Right lobe of liver (tissue), 6 donors: Measurements from ENCODE around the gene NEK4. TPM values are rescaled to one million over a fixed set of nuclear protein-coding genes. Genes with fewer than 3 reads are reported as not detected.
"Not testable (repeated sequence)": the region's sequence is repeated elsewhere in the genome, so short reads cannot be mapped to it uniquely, and the experiment has no call there.

Experiments used
- ATAC-seq, 4 donors: fragments of 200-7000 bp; cut with Tn5 transposase; one replicate each; pipeline ENCODE4 v1.9.1; 2020; ENCODE audit warnings: mild to moderate bottlenecking in 4 of 4, moderate library complexity in 4 of 4
- DNase-seq, 3 donors: peaks; one replicate each; pipeline ENCODE4 v3.0.0-alpha.2; 2020
- H3K27ac ChIP-seq, 3 donors: fragments of 200-600 bp; one replicate each; pipeline ENCODE4 v1.8.0; 2022
- H3K27me3 ChIP-seq, 2 donors: fragments of 200-600 bp; one replicate each; pipeline ENCODE4 v1.8.0; 2022
- H3K36me3 ChIP-seq, 4 donors: fragments of 200-600 bp; sonication (generic) in 1 of 4; one replicate each; pipeline versions ENCODE4 v1.5.1 to v1.8.0; 2017 to 2022; ENCODE audit warnings: control low read depth in 1 of 4
- H3K4me1 ChIP-seq, 4 donors: fragments of 200-600 bp; sonication (generic) in 1 of 4; one replicate each; pipeline versions ENCODE4 v1.5.1 to v1.8.0; 2017 to 2022; ENCODE audit warnings: control low read depth in 1 of 4
- H3K4me3 ChIP-seq, 3 donors: fragments of 200-600 bp; one replicate each; pipeline ENCODE4 v1.8.0; 2022
- H3K9me3 ChIP-seq, 4 donors: fragments of 200-600 bp; sonication (generic) in 1 of 4; one replicate each; pipeline versions ENCODE4 v1.5.1 to v1.8.0; 2017 to 2022; ENCODE audit warnings: control low read depth in 1 of 4
- POLR2A ChIP-seq: fragments of 450-650 bp; IDR thresholded peaks from one replicate; pipeline ENCODE4 v1.6.1; 2017; ENCODE audit warnings: antibody characterized with exemption, mild to moderate bottlenecking
- WGBS: methylation state at CpG from one replicate; pipeline ENCODE4 v1.1.6; 2018; ENCODE audit warnings: low coverage, low lambda C conversion rate; ENCODE audit not compliant: insufficient coverage; ENCODE audit errors: missing lambda C conversion rate; 5-methylcytosine and 5-hydroxymethylcytosine counted together
- intact Hi-C, 2 donors: fragments of 100-400 bp; cut with DNase I; formaldehyde crosslinking; loops; one replicate each; pipeline versions ENCODE4 v1.11.2 to v1.14.1; 2022
- total RNA-seq, 6 experiments: library from RNA; depleted of rRNA in 2 of 6; stranded (reverse); fragments of >200 nt in 2 of 6; fragmentation: NEBNext Ultra II Directional in 3 of 6; extraction: Animal tissue kit (Norgen Biotek cat#: 25700) in 3 of 6; gene quantifications; one replicate each; pipeline versions ENCODE4 v1.1.0 to v1.2.4, GENCODE V29; 2016 to 2023
- TF ChIP-seq, protein P1 (sequence below), 4 donors: fragments of 200-600 bp in 3 of 4; fragments of 450-650 bp in 1 of 4; IDR thresholded peaks; one replicate each; pipeline versions ENCODE4 v1.5.1 to v1.8.0; 2016 to 2022; ENCODE audit warnings: antibody characterized with exemption in 4 of 4, mild to moderate bottlenecking in 2 of 4
- donor health status: DM: no; HTN: yes; CAD: no.
- donor health status: DM: no; HTN: no; CAD: no.
- donor health status: DM: no; HTN: no; CAD: no.
- donor health status: DM: no; HTN: yes; CAD: no.
- donor health status: DM: no; HTN: yes; CAD: no.

NEK4 gene
- total RNA-seq, 6 experiments from 2014 or later = 7.3 to 18.9 (median 14.8) TPM

- peaks cover 0 to 44% (median 10%) of the 10 kb centered on the region in 4 donors for H3K36me3 ChIP-seq
- intact Hi-C loops = loop anchor here in 1 of 2 donors (10.0 kb wide), 1 partner anchor 194 kb away; no protein-coding TSS in a partner anchor
- peak; percentile 28 to 47 (median 39) for ATAC-seq
- H3K4me3 ChIP-seq = no peak overlapping the region
- 58% methylated on average over 6 of the region's 6 CpGs for WGBS
- H3K27me3 ChIP-seq = no peaks in the 10 kb centered on the region
- DNase-seq = no peak
- H3K27ac ChIP-seq = peak overlapping the region in 1 of 3 donors; percentile 96
- TF ChIP-seq, protein P1, sequence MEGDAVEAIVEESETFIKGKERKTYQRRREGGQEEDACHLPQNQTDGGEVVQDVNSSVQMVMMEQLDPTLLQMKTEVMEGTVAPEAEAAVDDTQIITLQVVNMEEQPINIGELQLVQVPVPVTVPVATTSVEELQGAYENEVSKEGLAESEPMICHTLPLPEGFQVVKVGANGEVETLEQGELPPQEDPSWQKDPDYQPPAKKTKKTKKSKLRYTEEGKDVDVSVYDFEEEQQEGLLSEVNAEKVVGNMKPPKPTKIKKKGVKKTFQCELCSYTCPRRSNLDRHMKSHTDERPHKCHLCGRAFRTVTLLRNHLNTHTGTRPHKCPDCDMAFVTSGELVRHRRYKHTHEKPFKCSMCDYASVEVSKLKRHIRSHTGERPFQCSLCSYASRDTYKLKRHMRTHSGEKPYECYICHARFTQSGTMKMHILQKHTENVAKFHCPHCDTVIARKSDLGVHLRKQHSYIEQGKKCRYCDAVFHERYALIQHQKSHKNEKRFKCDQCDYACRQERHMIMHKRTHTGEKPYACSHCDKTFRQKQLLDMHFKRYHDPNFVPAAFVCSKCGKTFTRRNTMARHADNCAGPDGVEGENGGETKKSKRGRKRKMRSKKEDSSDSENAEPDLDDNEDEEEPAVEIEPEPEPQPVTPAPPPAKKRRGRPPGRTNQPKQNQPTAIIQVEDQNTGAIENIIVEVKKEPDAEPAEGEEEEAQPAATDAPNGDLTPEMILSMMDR (IDR thresholded peaks at IDR 0.05) = no peak
- no peak for TF ChIP-seq POLR2A
- H3K9me3 ChIP-seq = no peaks in the 10 kb centered on the region
- H3K4me1 ChIP-seq = peaks cover 0 to 57% (median 22%) of the 10 kb centered on the region in 4 donors
Observed at GRCh38 chr3:52678265-52679198, 92.2 kb downstream of the NEK4 start.

DNA sequence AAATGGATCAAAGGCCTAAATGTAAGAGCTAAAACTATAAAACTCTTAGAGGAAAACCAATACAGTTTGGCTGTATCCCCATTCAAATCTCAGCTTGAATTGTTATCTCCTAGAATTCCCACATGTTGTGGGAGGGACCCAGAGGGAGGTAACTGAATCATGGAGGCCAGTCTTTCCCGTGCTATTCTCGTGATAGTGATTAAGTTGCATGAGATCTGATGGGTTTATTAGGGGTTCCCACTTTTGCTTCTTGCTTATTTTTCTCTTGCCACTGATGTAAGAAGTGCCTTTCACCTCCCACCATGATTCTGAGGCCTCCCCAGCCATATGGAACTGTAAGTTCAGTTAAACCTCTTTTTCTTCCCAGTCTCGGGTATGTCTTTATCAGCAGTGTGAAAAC is 94.5 kb downstream of the NEK4 start:
- H3K4me3 ChIP-seq, H3K9me3 ChIP-seq, DNase-seq, H3K27ac ChIP-seq, H3K27me3 ChIP-seq, ATAC-seq: not testable (repeated sequence)
- 56% methylated on average over 3 of the region's 3 CpGs for WGBS
- peaks cover 0 to 61% (median 10%) of the 10 kb centered on the region in 4 donors for H3K36me3 ChIP-seq
- intact Hi-C loops = loop anchor here in 1 of 2 donors (10.0 kb wide), 1 partner anchor 191 kb away; no protein-coding TSS in a partner anchor
- peaks cover 0 to 36% (median 17%) of the 10 kb centered on the region in 4 donors for H3K4me1 ChIP-seq

- H3K27ac ChIP-seq = no peak overlapping the region
Observed at GRCh38 chr3:52671676-52672075, 99.1 kb downstream of the NEK4 start.

DNA sequence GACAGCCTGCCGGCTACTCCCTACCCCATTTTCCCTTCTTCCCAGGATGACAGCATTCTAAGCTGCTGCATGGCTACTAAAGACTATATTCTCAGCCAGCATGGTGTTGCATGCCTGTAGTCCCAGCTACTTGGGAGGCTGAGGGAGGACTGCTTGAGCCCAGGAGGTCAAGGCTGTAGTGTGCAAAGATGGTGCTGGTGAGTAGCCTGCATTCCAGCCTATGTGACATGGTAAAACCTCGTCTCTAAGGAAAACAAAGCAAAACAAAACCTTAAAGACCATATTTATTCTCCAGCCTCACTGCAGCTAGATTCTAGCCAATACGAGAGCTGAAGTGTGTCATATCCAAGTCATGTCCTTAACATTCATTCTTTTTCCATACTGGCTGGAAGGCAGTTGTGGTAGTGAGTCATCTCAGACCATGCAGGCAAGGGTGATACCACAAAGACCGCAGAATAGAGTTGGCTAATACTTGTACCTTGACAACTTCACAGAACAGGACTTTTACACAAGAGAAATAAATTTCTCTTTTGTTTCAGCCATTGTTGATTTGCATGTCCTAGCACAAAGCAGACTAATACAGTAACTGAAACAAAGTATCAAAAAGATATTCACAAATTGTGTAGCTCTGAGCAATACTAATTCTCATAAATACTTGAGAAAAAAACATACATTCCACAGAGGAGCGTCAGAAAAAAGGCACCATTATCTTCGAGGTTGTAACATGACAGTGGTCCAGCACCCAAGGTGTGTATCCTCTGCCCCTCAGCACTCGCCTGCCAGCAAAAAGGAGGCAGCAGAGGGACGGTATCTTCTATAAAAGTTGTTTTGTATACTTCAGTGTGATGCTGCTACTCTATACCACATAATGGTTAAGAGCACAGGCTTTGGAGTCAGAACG is 99.9 kb downstream of the NEK4 start:
- no peaks in the 10 kb centered on the region for H3K4me1 ChIP-seq
- TF ChIP-seq, protein P1 (IDR thresholded peaks at IDR 0.05) = no peak
- no peak for TF ChIP-seq POLR2A
- DNase-seq = no peak
- peaks cover 0 to 49% (median 4%) of the 10 kb centered on the region in 4 donors for H3K36me3 ChIP-seq
- peak in 2 of 4 donors; percentile 30 to 59 for ATAC-seq
- no peak overlapping the region for H3K27ac ChIP-seq
- WGBS = 63% methylated on average over 9 of the region's 9 CpGs
- no peaks in the 10 kb centered on the region for H3K27me3 ChIP-seq
- H3K9me3 ChIP-seq = no peaks in the 10 kb centered on the region
- intact Hi-C loops = loop anchor here in 1 of 2 donors (10.0 kb wide), 1 partner anchor 186 kb away; no protein-coding TSS in a partner anchor
- no peak overlapping the region for H3K4me3 ChIP-seq

More at GRCh38 chr3:52671676-52672075, 99.1 kb downstream of the NEK4 start:
- ATAC-seq (no peak), DNase-seq (no peak)
- Histone ChIP-seq H3K4me1 (no peaks in the 10 kb centered on the region), H3K9me3 (no peaks in the 10 kb centered on the region), H3K4me3 (no peak overlapping the region), H3K27me3 (no peaks in the 10 kb centered on the region), H3K36me3 (peaks cover 0 to 51% (median 4%) of the 10 kb centered on the region in 4 donors)
- 60% methylated on average over 1 of the region's 1 CpG for WGBS
- TF ChIP-seq, protein P1 (IDR thresholded peaks at IDR 0.05) = no peak
- no peak for TF ChIP-seq POLR2A
- intact Hi-C loops = loop anchor here in 1 of 2 donors (10.0 kb wide), 1 partner anchor 187 kb away; no protein-coding TSS in a partner anchor
